ENCODE data around the gene CCDC190. TPM values are rescaled to one million over a fixed set of nuclear protein-coding genes. Genes with fewer than 3 reads are reported as not detected.

The CCDC190 gene
- total and polyA plus RNA-seq, 9 of the 15 experiments (the other 6 are each of a cell fraction or from before 2014, with no cell fraction given), result not detected

GRCh38 chr1:162844153-162844552 is 16.8 kb downstream of the CCDC190 start:
- Histone ChIP-seq H3K9me1 (ENCODE audit: control insufficient read depth, insufficient read depth, low read length) (no peaks in the 10 kb centered on the region), H3K9me3 (replicated peaks; ENCODE audit: control insufficient read depth, insufficient read depth, low read depth, low read length) (no peaks in the 10 kb centered on the region), H3K4me3 (no peak overlapping the region), H2AFZ (ENCODE audit: low read depth, low read length) (no peak overlapping the region), H3K79me2 (ENCODE audit: control insufficient read depth, insufficient read depth, low read length) (no peaks in the 10 kb centered on the region), H3K36me3 (ENCODE audit: control insufficient read depth, insufficient read depth, low read length) (no peaks in the 10 kb centered on the region), H3K27me3 (ENCODE audit: control insufficient read depth in 2 of 2, insufficient read depth in 2 of 2, low read length in 2 of 2) (peaks cover 2 to 4% of the 10 kb centered on the region in 2 experiments; a peak in 3 of 5 replicates), H3K4me1 (replicated peaks in 1 of 2; ENCODE audit: control insufficient read depth in 2 of 2, insufficient read depth in 2 of 2, low read length in 2 of 2) (no peaks in the 10 kb centered on the region; a peak in 1 of 5 replicates), H3K4me2 (ENCODE audit: insufficient read depth, low read length) (no peak overlapping the region), H3K9ac (ENCODE audit: insufficient read depth in 1 of 2, low read depth in 2 of 2, low read length in 2 of 2) (no peak overlapping the region), H4K20me1 (replicated peaks; ENCODE audit: control insufficient read depth, insufficient read depth, low read length) (no peaks in the 10 kb centered on the region), H3K27ac (ENCODE audit: extremely low read depth, low read depth, low read length) (no peak overlapping the region)
- ATAC-seq (no peak), FAIRE-seq (no peak), DNase-seq (ENCODE audit: extremely low read depth in 1 of 4, low spot score in 3 of 4) (no peak)
- ChIA-PET CTCF (ENCODE audit: low intra/inter-chr PET ratio) (no interaction called here), POLR2A (no interaction called here)
- intact Hi-C loops (cut with micrococcal nuclease), result no loop called here
- 0% methylated on average over 1 of the region's 1 CpG for WGBS (ENCODE audit: insufficient coverage, low coverage, missing lambda C conversion rate)
- TF ChIP-seq, protein P1, sequence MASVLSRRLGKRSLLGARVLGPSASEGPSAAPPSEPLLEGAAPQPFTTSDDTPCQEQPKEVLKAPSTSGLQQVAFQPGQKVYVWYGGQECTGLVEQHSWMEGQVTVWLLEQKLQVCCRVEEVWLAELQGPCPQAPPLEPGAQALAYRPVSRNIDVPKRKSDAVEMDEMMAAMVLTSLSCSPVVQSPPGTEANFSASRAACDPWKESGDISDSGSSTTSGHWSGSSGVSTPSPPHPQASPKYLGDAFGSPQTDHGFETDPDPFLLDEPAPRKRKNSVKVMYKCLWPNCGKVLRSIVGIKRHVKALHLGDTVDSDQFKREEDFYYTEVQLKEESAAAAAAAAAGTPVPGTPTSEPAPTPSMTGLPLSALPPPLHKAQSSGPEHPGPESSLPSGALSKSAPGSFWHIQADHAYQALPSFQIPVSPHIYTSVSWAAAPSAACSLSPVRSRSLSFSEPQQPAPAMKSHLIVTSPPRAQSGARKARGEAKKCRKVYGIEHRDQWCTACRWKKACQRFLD (CRISPR knock-in tag; IDR thresholded peaks at IDR 0.05), result no peak
- TF ChIP-seq CBX3 (IDR thresholded peaks at IDR 0.05; ENCODE audit: borderline replicate concordance in 1 of 2, low read length in 2 of 2) (no peak), HDAC8 (tag; IDR thresholded peaks at IDR 0.05) (no peak)
- in situ Hi-C loops (cut with MboI), result no loop called here
- no TSS peak for BruUV-seq (replicated peaks)

DNA sequence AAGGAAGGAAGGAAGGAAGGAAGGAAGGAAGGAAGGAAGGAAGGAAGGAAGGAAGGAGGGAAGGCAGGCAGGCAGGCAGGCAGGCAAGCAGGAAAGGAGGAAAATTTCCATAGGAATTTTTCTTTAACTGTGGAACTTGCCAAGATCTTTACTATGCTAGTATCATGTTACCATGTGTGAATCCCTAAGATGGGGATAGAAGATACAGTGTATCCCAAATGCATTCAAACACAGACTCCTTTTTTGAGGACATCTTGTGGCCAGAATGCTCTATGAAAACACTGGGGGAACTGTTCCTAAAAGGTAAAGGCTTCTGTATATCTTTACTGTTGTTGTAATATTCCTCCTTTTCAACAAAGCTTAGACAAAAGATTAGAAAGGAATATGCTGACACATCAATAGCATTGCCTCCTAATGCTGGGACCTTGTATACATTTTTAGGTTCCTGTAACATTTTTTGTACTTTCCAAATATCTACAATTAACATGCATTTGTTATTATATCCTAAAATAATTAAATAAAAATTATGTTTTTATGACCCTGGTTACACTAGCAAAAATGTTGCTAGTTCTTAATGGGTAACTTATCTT is 20.6 kb downstream of the CCDC190 start:
- in situ Hi-C loops (cut with MboI) (no loop called here), intact Hi-C loops (cut with micrococcal nuclease) (no loop called here)
- Histone ChIP-seq H3K9ac (ENCODE audit: insufficient read depth in 1 of 2, low read depth in 2 of 2, low read length in 2 of 2) (no peak overlapping the region), H3K4me1 (replicated peaks in 1 of 2; ENCODE audit: control insufficient read depth in 2 of 2, insufficient read depth in 2 of 2, low read length in 2 of 2) (no peaks in the 10 kb centered on the region), H3K79me2 (ENCODE audit: control insufficient read depth, insufficient read depth, low read length) (no peaks in the 10 kb centered on the region), H2AFZ (ENCODE audit: low read depth, low read length) (no peak overlapping the region), H3K4me2 (ENCODE audit: insufficient read depth, low read length) (no peak overlapping the region), H3K9me1 (ENCODE audit: control insufficient read depth, insufficient read depth, low read length) (no peaks in the 10 kb centered on the region), H3K4me3 (no peak overlapping the region), H3K27me3 (ENCODE audit: control insufficient read depth in 2 of 2, insufficient read depth in 2 of 2, low read length in 2 of 2) (peaks cover 0 to 2% of the 10 kb centered on the region in 2 experiments; a peak in 1 of 5 replicates), H3K36me3 (ENCODE audit: control insufficient read depth, insufficient read depth, low read length) (no peaks in the 10 kb centered on the region), H3K27ac (ENCODE audit: extremely low read depth, low read depth, low read length) (no peak overlapping the region), H3K9me3 (replicated peaks; ENCODE audit: control insufficient read depth, insufficient read depth, low read depth, low read length) (0 out of 2 replicates have a peak, but pooled peaks cover 4% of the 10 kb centered on the region), H4K20me1 (replicated peaks; ENCODE audit: control insufficient read depth, insufficient read depth, low read length) (no peaks in the 10 kb centered on the region)
- no TSS peak for BruUV-seq (replicated peaks)
- ATAC-seq (peak; percentile 37; the same call in 1 of the 3 replicates), DNase-seq (ENCODE audit: extremely low read depth in 1 of 4, low spot score in 3 of 4) (no peak), FAIRE-seq (no peak)
- CTCF ChIA-PET (ENCODE audit: low intra/inter-chr PET ratio), result no interaction called here
- POLR2A ChIA-PET, result no interaction called here
- TF ChIP-seq FOXJ2 (tag; IDR thresholded peaks at IDR 0.05) (no peak), RAD21 (CRISPR knock-in tag; conservative IDR thresholded peaks at IDR 0.05 in 1 of 2, IDR thresholded peaks at IDR 0.05 in 1 of 2) (peak in 1 of 2 experiments; percentile 18; a peak in 2 of 4 replicates), NR0B1 (IDR thresholded peaks at IDR 0.05; ENCODE audit: partially characterized antibody) (no peak), SRSF7 (optimal IDR thresholded peaks at IDR 0.05; ENCODE audit: low read depth, low read length) (no peak), TAF15 (IDR thresholded peaks at IDR 0.05; ENCODE audit: low read depth, low read length) (no peak), KAT7 (CRISPR knock-in tag; IDR thresholded peaks at IDR 0.05; ENCODE audit: borderline replicate concordance) (no peak), HSF4 (CRISPR knock-in tag; IDR thresholded peaks at IDR 0.05; ENCODE audit: borderline replicate concordance) (no peak), RB1 (IDR thresholded peaks at IDR 0.05; ENCODE audit: low read depth) (no peak)
- TF ChIP-seq, protein P2, sequence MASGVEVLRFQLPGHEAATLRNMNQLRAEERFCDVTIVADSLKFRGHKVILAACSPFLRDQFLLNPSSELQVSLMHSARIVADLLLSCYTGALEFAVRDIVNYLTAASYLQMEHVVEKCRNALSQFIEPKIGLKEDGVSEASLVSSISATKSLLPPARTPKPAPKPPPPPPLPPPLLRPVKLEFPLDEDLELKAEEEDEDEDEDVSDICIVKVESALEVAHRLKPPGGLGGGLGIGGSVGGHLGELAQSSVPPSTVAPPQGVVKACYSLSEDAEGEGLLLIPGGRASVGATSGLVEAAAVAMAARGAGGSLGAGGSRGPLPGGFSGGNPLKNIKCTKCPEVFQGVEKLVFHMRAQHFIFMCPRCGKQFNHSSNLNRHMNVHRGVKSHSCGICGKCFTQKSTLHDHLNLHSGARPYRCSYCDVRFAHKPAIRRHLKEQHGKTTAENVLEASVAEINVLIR (CRISPR knock-in tag; IDR thresholded peaks at IDR 0.05), result no peak

All from K562 (cell line).